Neural cell (in vitro differentiated cells): ENCODE data around the gene FCRL2. TPM values are rescaled to one million over a fixed set of nuclear protein-coding genes. Genes with fewer than 3 reads are reported as not detected.

Experiments used
- H2AFZ ChIP-seq: fragments of 200-600, 300-800 bp; sonication (generic), shearing (Covaris generic); 2 replicates; pipeline ENCODE4 v1.6.0; 2014; ENCODE audit warnings: low read depth, mild to moderate bottlenecking, antibody characterized with exemption, low read length, moderate library complexity
- H3F3A ChIP-seq: fragments of 200-600 bp; shearing (Covaris generic); 2 replicates; pipeline ENCODE4 v1.6.1; 2016; ENCODE audit warnings: mild to moderate bottlenecking, moderate library complexity, mixed read lengths, antibody characterized with exemption, low read length; ENCODE audit not compliant: insufficient read depth, poor library complexity, severe bottlenecking
- H3K27ac ChIP-seq: fragments of 200-600, 300-800 bp; sonication (generic), shearing (Covaris generic); 2 replicates; pipeline ENCODE4 v1.5.1; 2014; ENCODE audit warnings: mild to moderate bottlenecking, low read length, moderate library complexity
- H3K27me3 ChIP-seq: fragments of 300-800, 200-600 bp; sonication (generic), shearing (Covaris generic); 2 replicates; pipeline ENCODE4 v1.6.0; 2014; ENCODE audit warnings: mild to moderate bottlenecking, low read depth, low read length, moderate library complexity; ENCODE audit not compliant: insufficient read depth
- H3K36me3 ChIP-seq: fragments of 300-800, 200-600 bp; sonication (generic), shearing (Covaris generic); 2 replicates; pipeline ENCODE4 v1.5.1; 2014; ENCODE audit warnings: mild to moderate bottlenecking, antibody characterized with exemption, low read length, moderate library complexity; ENCODE audit not compliant: insufficient read depth
- H3K4me2 ChIP-seq: fragments of 300-800, 200-600 bp; sonication (generic), shearing (Covaris generic); 2 replicates; pipeline ENCODE4 v1.6.0; 2014; ENCODE audit warnings: mild to moderate bottlenecking, low read length
- H3K4me3 ChIP-seq: fragments of 300-800, 200-600 bp; sonication (generic), shearing (Covaris generic); 2 replicates; pipeline ENCODE4 v1.5.1; 2014; ENCODE audit warnings: mild to moderate bottlenecking, low read length, moderate library complexity
- H3K79me2 ChIP-seq: fragments of 200-600 bp; shearing (Covaris generic); replicated peaks from 2 replicates; pipeline ENCODE4 v1.6.0; 2014; ENCODE audit warnings: mild to moderate bottlenecking, low read length, moderate library complexity; ENCODE audit not compliant: insufficient read depth
- H3K9ac ChIP-seq: fragments of 300-800, 200-600 bp; sonication (generic), shearing (Covaris generic); 2 replicates; pipeline ENCODE4 v1.6.1; 2016; ENCODE audit warnings: mild to moderate bottlenecking, low read length, mixed read lengths
- H3K9me2 ChIP-seq: fragments of 200-600 bp; shearing (Covaris generic); 2 replicates; pipeline ENCODE4 v1.6.1; 2016; ENCODE audit warnings: mild to moderate bottlenecking, low read length, mixed read lengths; ENCODE audit not compliant: insufficient read depth
- H3K9me3 ChIP-seq: fragments of 200-600, 300-800 bp; sonication (generic), shearing (Covaris generic); 2 replicates; pipeline ENCODE4 v1.6.1; 2016; ENCODE audit warnings: mild to moderate bottlenecking, mixed run types, low read length, moderate library complexity, mixed read lengths
- H4K20me1 ChIP-seq: fragments of 200-600 bp; shearing (Covaris generic); 2 replicates; pipeline ENCODE4 v1.6.1; 2016; ENCODE audit warnings: mild to moderate bottlenecking, mixed run types; ENCODE audit not compliant: insufficient read depth
- CTCF ChIP-seq: fragments of 450-650 bp; IDR thresholded peaks from 2 replicates; pipeline ENCODE4 v1.5.1; 2014; ENCODE audit warnings: antibody characterized with exemption, mild to moderate bottlenecking, moderate library complexity; ENCODE audit not compliant: poor library complexity, severe bottlenecking
- EZH2 ChIP-seq: fragments of 200-600, 300-800 bp; shearing (Covaris generic), sonication (generic); IDR thresholded peaks from 2 replicates; pipeline ENCODE4 v1.6.1; 2014; ENCODE audit warnings: antibody characterized with exemption, low read length, borderline replicate concordance, mild to moderate bottlenecking; ENCODE audit not compliant: insufficient read depth, poor library complexity, severe bottlenecking
- MXI1 ChIP-seq: fragments of 450-650 bp; conservative IDR thresholded peaks from 2 replicates; pipeline ENCODE4 v1.6.1; 2014; ENCODE audit warnings: antibody characterized with exemption, mild to moderate bottlenecking; ENCODE audit not compliant: poor library complexity, severe bottlenecking
- POLR2AphosphoS5 ChIP-seq: IDR thresholded peaks from 2 replicates; pipeline ENCODE4 v1.6.1; 2012
- RAD21 ChIP-seq: fragments of 450-650 bp; conservative IDR thresholded peaks from 2 replicates; pipeline ENCODE4 v1.6.1; 2014; ENCODE audit warnings: antibody characterized with exemption, mild to moderate bottlenecking, moderate library complexity
- REST ChIP-seq: IDR thresholded peaks from 2 replicates; pipeline ENCODE4 v1.6.1; 2012; ENCODE audit warnings: borderline replicate concordance
- SMC3 ChIP-seq: fragments of 450-650 bp; conservative IDR thresholded peaks from 2 replicates; pipeline ENCODE4 v1.6.1; 2014; ENCODE audit warnings: antibody characterized with exemption, mild to moderate bottlenecking, moderate library complexity; ENCODE audit not compliant: poor library complexity
- TAF1 ChIP-seq: IDR thresholded peaks from 2 replicates; pipeline ENCODE4 v1.6.1; 2012; ENCODE audit warnings: low read depth
- polyA plus RNA-seq: library from polyadenylated mRNA; depleted of rRNA; stranded (reverse); fragments of >200 nt; gene quantifications from 2 replicates; pipeline ENCODE4 v1.2.3, GENCODE V29; 2014

FCRL2 gene
- polyA plus RNA-seq, 1 donor from 2014 or later: not detected

- Histone ChIP-seq H3K27ac (no peak overlapping the region), H3K27me3 (no peaks in the 10 kb centered on the region), H4K20me1 (no peaks in the 10 kb centered on the region), H2AFZ (no peak overlapping the region), H3K9ac (no peak overlapping the region), H3K36me3 (no peaks in the 10 kb centered on the region), H3K9me3 (no peaks in the 10 kb centered on the region), H3K79me2 (no peaks in the 10 kb centered on the region), H3K4me3 (no peak overlapping the region), H3K4me2 (no peak overlapping the region), H3F3A (no peaks in the 10 kb centered on the region), H3K9me2 (no peaks in the 10 kb centered on the region)
- TF ChIP-seq POLR2AphosphoS5 (no peak), RAD21 (no peak), SMC3 (no peak), MXI1 (no peak), TAF1 (no peak)
Observed at GRCh38 chr1:157785248-157785647, 8.3 kb upstream of the FCRL2 start.

GRCh38 chr1:157784801-157785200 is 7.9 kb upstream of the FCRL2 start:
- Histone ChIP-seq H3K36me3 (no peaks in the 10 kb centered on the region), H3K9me2 (no peaks in the 10 kb centered on the region), H3K9me3 (no peaks in the 10 kb centered on the region), H3F3A (no peaks in the 10 kb centered on the region), H3K4me2 (no peak overlapping the region), H3K4me3 (no peak overlapping the region), H3K27ac (no peak overlapping the region), H3K27me3 (no peaks in the 10 kb centered on the region), H3K9ac (no peak overlapping the region), H3K79me2 (no peaks in the 10 kb centered on the region), H2AFZ (no peak overlapping the region), H4K20me1 (no peaks in the 10 kb centered on the region)
- TF ChIP-seq REST (no peak), CTCF (no peak), POLR2AphosphoS5 (no peak), MXI1 (no peak), TAF1 (no peak), EZH2 (no peak)

- no peak overlapping the region for H3K27ac ChIP-seq
- H3F3A ChIP-seq: no peaks in the 10 kb centered on the region
- H3K9ac ChIP-seq: no peak overlapping the region
- no peaks in the 10 kb centered on the region for H3K36me3 ChIP-seq
- H3K4me2 ChIP-seq: no peak overlapping the region
- no peak overlapping the region for H3K4me3 ChIP-seq
- no peaks in the 10 kb centered on the region for H3K9me3 ChIP-seq
- H3K27me3 ChIP-seq: no peaks in the 10 kb centered on the region
- no peaks in the 10 kb centered on the region for H4K20me1 ChIP-seq
- H3K9me2 ChIP-seq: no peaks in the 10 kb centered on the region
- no peak overlapping the region for H2AFZ ChIP-seq
- TF ChIP-seq SMC3: no peak
- no peaks in the 10 kb centered on the region for H3K79me2 ChIP-seq
Observed at GRCh38 chr1:157782931-157783330, 6.0 kb upstream of the FCRL2 start.
